Activated CD4-positive, CD25-positive, alpha-beta regulatory T cell treated with anti-CD3 and anti-CD28 coated beads, Interleukin-2, amount 50 U/mL, for 16 hours (primary cell): ENCODE measurements around the gene UNC5B.

Experiments used
- DNase-seq: peaks from one replicate; pipeline ENCODE4 v3.0.0-alpha.2; 2020; ENCODE audit warnings: low read depth, low spot score

Gene UNC5B

DNA sequence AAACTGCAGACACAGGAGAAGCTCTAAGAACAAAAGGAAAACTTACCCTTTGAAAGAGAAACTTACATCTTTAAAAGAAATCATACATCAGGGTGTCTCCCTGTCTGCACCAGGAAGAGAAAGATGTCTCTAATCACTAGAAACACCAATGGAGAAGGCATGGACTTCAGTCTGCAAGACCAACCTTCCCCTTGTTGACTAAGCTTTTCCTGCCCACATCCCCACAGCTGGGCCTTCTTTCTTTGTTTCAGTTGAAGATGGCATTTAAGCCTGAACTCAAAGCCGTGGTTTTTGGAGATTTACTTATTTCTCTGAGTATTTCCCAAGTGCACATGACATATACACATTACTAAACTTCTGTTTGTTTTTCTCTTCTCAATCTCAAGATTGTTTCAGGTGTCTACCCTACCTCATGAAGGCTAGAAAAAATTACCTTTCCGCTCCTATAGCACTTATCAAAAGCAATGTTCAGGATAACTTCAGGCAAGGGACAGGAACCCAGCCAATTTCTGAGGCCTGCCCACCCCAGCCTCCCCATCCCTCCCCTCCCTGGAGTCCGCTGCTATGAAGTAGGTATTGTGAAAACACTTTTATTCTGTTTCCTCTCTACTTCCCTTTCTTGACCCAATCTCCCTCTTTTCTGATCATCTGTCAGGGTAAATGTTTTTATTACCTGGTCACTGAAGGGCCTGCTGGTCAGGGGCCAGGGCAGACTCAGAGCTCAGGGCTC is 103.9 kb downstream of the UNC5B start:
- DNase-seq = no peak

DNA sequence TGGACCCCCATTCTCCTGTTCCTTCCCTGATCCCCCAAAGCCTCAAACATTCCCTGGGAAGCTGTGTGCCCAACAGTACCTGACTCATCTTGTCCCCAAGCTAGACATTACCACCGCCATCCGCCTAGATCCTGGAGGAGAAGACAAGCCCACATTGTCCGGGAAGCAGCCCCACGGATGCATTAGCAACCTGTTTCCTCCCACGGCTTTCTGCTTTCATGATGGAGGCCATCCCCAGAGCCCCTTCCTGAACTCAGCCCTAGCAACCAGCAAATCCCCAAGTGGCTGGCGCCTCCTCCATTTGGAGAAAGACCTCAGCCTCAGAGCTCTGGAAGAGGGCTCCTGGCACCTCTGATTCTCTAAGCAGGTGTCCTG is 104.4 kb downstream of the UNC5B start:
- no peak for DNase-seq

DNA sequence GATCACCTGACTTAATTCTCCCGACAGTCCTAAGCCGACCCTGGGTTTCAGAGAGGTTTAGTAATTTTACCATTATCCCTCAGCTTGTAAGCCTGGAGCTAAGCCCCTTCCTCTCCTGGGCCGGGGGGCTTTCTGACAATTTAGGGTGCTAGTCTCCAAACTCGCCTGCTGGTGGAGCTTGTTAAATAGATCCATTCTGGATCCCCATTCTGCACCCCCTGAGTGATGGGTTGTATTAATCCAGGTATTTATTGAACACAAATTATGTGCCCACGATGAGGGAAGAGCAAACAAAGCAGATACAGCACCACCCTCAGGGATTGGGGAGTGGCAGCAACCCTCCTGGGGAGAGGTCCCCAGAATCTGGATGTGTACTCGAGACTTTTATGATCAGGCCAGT is 105.4 kb downstream of the UNC5B start:
- no peak for DNase-seq

DNA sequence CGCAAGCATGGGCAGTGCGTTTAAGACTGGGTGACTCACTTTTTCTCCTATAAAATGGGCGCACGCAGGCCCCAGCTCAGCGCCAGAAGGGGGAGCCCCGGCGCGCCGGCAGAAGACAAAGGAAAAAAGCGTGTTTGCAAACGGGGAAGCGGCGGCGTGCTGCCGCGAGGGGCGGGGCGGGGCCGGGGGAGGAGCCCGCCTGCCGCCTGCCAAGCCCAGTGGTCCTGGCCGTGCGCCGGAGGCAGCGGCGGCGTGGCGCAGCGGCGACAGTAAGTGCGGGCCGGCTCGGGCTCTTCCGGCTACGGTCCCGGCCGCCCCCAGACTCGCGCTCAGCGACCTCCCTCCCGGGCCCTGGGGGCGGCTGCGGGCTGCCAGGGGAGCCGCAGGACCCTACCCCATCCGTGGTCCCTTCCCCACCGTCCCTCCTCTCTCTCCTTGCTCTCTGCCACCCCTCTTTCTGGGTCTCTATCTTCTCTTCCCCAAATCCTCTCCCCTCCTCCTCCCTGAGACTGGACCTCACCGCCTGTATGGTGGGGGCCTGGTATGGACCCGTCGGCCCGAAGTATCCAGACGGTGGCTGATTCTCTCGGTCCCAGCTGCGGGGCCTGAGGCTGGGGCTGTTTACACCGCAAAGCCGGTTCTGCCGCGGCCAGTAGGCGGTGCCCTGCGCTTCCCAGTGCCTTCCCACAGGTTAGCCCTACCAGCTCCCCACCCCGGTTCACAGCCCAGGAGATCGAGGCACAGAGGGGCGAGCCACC is 106.9 kb downstream of the UNC5B start, which contains the start of gene SLC29A3:
SLC29A3 (plus strand) TSS at position 218 of the 758 bp plus-strand sequence; CDS start at position 269, 51 bp downstream.
- DNase-seq = peak; percentile 71

DNA sequence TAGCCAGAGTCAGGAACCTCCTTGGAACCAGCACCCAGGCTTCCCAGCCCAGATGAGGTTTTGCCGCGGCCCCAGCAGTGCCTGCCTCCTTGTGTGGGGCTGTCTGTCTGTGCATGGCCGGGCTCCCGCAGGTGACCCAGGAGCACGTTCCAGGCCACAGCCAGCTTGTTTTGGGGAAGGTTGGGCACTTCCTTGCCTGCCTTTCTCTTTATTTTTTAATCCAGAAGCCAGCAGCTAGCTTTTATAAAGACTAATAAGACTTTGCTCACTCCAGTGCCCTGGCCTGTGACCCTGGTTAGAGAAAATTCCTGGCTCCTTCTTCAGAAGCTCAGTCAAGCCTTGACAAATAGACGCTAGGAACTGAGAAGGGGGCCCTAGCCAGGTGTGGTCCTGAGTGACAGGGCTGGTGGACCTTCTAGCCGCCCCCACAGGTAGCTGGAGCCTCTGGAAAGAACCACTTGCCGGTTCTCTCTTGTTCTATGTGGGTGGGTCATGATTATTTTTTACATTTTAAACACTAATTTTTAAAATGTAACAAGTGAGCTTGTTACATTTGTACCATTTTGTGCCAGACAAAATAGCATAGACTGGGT is 107.5 kb downstream of the UNC5B start:
- no peak for DNase-seq

DNA sequence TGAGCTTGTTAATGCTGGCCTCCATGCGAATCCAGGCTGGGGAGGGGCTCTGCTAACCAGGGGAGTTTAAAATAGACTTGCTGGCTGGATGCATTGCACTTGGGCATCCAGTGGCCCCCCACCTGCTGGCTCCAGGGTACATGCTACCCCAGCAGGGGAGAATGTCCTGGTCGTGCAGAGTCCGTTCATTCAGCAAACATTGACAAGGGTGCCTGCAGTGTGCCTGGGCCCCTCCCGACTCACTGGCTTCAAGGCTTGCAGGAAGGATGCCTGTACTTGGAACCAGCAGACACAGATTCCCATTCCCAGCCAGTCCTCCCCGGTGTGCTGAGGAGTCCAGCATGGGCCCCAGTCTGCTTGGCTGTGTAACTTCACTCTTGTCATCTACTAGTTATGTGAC is 108.2 kb downstream of the UNC5B start:
- no peak for DNase-seq

DNA sequence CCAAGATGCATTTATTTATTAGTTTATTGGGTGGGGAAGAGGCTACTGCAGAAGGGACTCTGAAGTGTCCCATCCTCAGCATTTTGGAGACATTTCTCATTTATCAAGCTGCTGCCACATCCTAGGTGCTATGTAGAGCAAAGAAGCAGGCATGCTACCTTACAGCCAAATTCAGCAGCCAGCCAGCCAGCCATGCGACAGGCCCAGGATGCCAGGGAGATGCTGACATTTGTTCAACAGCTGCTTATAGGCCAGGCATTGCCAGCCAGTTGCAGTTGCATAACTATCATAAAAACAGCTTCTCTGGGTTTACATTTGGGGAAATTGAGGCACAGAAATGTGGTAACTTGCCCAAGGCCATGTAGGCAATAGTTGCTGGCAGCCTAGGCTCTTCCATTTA is 109.0 kb downstream of the UNC5B start:
- DNase-seq = no peak

DNA sequence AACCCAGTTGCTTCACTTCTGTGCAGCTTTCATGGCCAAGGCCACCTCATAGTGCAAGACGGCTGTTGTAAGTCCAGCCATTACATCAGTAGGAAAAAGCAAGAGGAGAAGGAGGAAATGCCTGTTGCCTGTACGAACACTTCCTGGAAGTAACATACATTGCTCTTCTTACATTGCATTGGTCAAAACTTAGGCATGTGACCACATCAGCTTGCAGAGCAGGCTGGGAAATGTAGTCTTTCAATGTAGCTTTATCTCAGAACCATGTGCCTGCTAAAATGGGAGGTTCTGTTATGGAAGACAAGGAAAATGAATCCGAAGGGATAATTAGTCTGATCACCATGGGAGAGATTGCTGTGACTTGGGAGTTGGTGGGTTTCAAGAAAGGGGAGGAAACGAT is 111.0 kb downstream of the UNC5B start:
- no peak for DNase-seq

DNA sequence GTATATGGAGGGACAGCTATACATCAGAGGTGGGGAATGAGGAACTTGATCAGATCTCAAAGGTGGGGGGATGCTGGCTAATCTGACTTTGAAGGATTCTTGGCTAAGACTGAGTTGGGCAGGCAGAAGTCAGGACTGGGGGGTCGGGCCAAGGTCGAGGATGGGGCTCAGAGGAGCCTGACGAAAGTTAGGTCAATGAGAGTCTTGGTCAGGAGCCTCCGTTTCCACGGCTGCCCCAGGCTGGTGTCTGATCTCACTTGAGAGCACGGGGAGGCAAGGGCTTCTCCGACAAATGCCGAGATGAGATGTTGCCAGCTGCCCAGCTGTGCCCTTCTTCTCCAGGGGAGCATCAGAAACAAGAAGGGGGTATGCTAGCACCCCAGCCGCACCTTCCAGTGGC is 112.4 kb downstream of the UNC5B start:
- DNase-seq = no peak

DNA sequence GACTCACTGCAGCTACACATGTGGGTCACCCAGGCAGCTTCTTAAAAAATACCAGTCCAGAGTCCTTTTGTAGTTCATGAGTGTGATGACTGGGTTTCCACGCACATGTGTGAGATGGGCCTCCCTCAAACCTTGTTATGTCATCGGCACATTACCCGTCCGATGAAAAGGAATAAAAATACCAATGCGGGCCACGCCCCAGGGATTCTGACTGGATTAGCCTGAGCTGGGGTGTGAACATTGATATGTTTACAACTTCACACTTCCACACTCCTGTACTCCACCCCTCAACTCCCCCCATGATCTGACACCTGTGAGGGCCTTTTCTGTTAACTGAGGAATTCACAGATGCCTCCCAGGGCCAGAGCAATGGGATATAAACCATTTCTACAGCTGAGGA is 112.9 kb downstream of the UNC5B start:
- DNase-seq = no peak

DNA sequence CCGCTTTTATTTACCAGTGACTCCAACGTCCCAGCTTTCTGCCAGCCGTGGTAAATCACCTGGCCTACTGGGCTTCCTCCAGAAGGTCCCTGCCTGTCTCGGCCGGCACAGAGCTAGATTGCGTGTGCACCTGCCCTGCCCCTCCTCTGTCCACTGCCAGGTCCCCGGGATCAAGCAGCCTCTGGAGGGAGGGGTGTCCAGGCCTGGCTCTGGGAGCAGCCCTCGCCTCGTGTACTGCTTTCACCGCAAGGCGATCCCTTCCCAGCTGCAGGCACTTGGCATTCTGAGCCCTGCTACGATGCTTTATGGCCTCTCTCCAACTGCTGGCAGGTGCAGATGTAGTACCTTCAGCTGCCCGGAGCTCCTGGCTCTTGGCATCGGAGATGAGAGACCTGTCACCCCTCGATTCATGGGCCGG is 114.1 kb downstream of the UNC5B start:
- DNase-seq = no peak

DNA sequence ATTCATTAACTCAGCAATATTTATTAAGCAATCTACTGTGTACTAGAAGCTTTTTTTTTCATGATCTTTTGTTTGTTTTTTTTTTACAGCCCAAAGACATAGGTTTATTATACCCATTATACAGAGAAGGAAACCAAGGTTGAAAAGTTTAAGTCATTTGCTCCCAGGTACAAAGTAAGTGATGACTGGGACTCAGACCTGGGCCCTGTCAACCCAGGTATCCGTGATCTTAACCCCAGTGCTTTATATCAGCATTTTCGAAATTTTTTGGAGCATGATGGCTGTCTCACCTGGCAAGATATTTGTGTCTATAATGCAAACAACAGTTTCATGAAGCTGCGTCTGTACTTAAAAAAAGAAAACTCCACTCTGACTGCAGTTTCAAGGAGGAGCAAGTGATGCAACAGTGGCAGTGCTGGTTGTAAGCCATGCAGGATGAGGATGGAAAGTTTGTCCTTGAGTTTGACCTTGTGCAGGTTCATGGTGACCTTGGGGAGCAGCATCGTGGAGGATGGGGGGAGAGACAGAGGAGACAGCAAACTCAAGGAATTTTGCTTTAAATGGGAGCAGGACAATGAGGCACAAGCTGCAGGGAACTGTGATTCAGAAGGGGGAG is 118.5 kb downstream of the UNC5B start:
- no peak for DNase-seq

DNA sequence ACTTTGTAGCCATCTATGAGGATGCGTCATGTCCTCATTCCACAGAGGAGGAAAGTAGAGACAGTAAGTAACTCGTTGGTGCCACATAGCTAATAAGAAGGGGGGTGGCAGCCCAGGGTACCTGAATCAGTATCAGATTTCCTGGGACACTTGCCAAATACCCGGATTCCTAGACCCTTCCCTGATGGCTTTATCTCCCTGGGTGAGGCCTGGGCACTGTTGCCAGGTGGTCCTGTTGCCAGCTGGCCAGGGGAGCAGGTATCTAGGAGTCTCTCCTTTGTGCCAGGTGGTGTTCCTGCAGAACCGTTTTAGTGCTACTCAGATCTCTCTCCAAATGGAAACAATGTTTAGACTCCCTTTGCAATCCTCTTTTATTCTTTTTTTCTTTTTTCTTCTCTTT is 119.4 kb downstream of the UNC5B start:
- DNase-seq = no peak

DNA sequence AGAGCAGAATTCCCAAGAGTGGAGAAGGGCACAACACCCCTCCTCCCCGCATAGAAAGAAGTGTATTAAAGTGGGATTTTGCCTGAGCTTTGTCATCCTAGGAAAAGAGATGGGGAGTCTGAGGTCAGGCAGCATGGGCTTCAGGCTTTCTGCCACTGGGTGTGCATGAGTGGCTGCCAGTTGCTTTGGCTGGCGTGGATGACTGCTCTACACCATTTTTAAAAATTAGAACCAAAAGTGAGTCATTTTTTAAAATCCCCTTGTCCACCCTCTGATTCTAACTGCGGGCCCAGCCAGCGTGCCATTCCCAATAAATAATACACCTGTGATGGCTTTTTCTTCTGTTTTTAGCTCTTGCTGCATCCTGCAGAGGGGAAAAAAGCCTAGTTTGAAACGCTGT is 120.1 kb downstream of the UNC5B start:
- no peak for DNase-seq

DNA sequence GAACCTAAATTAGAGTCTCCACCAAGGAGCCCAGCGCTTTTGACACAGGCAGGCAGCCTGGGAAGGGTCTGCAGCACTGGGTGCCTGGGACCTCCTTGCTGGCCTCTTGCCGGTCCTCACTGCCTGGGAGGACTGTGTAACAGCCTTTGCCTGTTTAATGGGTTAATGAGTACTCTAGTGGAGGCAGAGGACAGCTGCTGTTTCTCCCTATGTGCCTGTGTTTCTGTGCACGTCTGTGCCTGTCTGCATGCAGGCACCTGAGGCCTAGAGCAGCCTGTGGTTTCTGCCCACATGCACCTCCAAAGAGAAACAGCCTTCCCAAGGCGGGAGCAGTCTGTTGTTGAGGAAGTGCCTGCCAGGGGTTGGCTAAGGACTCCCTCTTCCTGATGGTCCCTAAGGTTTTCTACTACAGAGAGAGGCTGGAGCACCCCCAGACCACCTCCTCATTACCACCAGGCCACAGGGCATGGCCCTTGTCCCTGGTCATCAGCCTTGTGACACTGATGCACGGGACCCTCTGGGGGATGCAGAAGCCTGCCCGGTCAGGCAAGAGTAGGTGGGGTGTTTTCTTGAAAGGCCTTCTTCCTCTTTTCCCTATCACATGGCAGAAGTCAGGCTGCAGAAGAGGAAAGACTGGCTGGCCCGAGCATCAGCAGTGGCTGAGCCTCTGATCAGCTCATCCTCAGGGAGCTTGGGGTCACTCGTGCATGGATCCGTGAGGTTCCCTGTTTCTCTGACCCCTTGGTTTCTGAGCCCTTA is 120.9 kb downstream of the UNC5B start:
- no peak for DNase-seq

DNA sequence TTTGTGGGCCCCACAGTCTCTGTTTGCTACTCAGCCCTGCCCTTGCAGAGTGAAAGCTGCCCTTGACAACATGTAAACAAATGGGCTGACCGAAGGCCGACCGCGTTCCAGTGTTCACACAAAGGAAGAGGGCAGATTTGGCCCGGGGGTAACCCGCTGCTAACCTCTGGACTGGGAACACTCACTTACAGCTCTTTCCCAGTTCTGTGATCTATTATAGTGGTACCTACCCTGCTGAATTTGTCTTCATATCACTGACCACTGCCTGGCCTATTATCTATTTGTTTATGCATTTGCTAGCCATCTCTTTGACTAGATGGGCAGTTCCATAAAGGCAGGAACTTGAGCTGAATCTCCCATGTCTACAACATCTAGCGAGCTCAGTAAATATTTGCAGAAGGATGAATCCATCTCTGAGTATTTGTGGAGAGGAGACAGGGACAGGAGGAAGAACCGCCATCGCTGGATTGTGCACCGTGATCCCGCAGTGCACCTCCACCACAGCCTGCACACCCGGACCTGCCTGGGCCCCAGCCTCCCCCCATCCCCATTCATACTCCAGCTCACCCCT is 121.9 kb downstream of the UNC5B start:
- no peak for DNase-seq

DNA sequence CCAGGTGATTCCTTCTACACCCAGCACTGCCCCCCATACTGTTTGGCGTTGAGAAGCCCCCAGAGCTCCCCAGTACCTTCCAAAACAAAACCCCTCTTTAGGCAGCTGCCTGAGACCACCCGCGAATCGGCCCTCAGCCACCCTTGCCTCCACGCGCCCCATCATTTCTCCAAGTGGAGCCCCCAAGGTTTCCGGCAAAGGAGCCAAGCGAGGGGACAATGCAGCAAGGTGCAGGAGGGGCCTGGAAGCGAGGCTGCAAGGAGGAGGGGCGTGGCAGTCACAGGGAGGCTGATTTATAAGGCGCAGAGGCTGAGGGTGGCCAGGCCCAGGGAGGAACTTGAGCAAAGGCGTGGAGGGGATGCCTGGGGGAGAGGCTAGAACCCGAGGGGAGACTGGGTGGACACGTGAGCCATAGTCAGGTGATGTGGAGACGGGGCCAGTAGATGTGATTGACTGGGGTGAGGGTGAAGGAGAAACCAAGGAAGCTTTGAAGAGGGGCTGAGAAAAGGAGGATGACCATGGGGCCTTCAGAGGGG is 122.9 kb downstream of the UNC5B start:
- DNase-seq = no peak

DNA sequence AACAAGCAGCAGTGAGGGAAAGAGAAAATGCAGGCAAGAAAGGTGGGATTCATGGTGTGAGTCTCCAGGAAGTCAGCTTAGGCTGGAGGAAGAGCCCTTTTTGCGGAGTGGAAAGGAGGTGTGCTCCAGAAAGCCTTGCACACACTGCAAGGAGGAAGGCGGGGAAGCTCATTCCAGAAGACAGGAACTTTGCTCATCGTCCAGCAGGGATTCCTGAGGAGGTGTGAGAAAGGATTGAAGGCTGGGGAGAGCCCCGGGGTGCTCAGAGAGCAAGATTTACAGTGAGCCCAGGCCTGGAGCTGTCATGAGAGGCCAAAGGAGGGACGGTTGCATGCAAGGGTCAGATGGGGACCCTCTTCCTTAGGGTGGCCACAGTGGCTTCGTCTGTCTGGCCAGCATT is 124.3 kb downstream of the UNC5B start:
- DNase-seq = no peak

DNA sequence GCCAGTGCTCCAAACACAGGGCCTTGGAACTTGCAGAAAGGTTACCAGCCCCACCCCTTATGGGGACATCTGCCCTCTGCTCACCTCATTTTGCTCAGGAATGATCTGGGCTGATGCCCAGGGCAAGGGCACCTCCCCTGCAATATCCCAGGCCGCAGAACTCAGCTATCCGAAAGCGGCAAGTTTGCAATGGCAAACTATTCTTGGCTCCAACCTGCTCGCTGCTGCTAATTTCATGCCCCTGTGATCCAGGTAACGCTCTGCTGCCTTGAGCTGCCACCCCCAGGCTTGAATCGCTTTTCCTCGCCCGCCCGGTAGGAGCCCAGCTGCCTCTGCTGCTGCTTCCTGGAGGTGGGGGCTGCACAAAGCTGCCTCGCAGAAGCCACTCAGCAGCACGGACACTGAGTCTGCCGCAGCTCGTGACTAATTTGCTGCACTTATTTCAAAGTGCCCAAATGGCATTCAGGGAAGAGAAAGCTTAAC is 124.9 kb downstream of the UNC5B start:
- no peak for DNase-seq

DNA sequence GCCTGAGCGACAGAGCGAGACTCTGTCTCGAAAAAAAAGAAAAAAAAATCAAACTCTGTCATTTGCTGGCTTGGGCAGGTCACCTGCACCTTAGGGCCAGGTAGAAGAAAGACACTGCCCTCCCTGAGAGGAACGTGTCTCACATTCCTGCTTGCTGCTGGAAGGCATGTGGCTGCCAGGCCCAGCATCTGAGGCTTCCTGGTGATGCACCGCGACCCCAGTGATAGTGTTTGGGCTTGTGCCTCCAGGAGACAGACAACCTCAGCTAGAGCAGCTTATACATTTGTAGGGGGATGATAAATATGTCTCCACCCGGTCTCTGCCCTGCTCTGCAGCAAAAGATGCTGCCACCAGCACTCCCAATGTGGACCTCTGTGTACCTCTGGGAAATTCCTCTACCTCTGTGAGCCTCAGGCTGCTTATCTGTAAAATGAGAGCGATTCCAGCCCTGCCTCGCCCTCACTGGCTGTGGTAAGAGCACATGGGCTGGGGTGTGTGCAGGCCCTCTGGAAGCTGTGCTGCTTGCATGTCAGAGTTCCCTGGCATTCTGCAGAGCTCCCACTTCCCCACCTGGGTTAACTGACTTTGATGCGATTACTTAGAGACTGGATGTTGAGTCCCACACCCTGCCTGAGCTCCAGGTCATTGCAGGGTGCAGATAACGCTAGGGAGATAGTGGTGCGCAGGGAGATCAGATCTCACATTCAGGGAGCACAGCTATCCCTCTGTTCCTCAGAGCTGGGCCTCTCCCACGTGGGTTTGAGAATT is 126.5 kb downstream of the UNC5B start:
- DNase-seq = no peak
